RPMI7951 (cell line): ENCODE data around the gene SPRYD7. TPM values are rescaled to one million over a fixed set of nuclear protein-coding genes. Genes with fewer than 3 reads are reported as not detected.
"Not testable (repeated sequence)": the region's sequence is repeated elsewhere in the genome, so short reads cannot be mapped to it uniquely, and the experiment has no call there.

ENCODE experiments used
- DNase-seq: peaks from one replicate; pipeline ENCODE4 v3.0.0-alpha.2; 2012; ENCODE audit warnings: low read depth
- total RNA-seq: library from RNA; depleted of rRNA; stranded (reverse); fragments of >200 nt; shearing (Covaris generic); gene quantifications from 2 replicates; pipeline ENCODE4 v1.2.3, GENCODE V29; 2014; rRNA removed

SPRYD7 gene, protein sequence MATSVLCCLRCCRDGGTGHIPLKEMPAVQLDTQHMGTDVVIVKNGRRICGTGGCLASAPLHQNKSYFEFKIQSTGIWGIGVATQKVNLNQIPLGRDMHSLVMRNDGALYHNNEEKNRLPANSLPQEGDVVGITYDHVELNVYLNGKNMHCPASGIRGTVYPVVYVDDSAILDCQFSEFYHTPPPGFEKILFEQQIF
- total RNA-seq: 5.2 and 7.7 TPM in 2 replicates

- peak; percentile 93 for DNase-seq
Observed at GRCh38 chr13:49936075-49936967, at the start of gene SPRYD7. SPRYD7 (minus strand) TSS chr13:49936340; CDS start chr13:49936235, 105 bp downstream.

DNA sequence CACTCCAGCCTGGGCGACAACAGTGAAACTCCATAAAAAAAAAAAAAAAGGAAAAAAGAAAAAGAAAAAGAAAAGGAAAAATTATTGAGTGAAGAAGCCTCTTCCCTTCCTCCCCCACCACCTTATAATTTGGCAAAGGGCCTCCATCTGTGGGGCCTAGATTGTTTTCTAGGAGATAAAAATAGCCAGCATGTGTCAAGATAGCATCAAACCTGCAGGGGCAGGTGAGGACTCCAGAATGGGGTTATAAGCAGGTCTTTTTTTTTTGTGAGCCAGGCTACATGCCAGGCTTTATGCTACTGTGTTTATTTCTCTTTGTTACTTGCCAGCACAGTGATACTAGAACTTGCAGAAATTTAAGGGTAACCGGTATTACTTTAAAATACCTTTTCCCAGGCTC is 49.0 kb upstream of the SPRYD7 start:
- DNase-seq: no peak

- DNase-seq: no peak
Observed at GRCh38 chr13:49980266-49980665, 44.1 kb upstream of the SPRYD7 start.

DNA sequence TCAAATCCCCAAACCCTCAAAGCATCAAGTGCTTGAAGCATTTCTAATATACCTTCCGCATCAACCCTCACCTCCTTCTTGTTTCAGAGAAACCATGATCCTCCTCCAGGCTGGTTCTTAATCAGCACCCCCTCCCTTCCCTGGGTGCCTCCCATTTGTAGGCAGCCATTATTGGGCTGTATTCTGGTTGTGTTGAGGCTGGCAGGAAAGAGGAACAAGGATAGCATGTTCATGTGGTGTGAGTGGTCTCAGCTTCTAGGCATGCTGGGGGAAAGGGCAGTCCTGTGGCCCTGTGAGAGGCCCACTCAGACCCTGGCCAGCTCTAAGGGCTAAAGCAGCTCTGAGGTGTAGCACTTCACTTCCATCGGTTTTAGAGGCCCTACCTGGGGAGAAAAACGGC is 41.9 kb upstream of the SPRYD7 start:
- DNase-seq: no peak

GRCh38 chr13:49976314-49977258 is 40.4 kb upstream of the SPRYD7 start:
- peak; percentile 46 for DNase-seq

DNA sequence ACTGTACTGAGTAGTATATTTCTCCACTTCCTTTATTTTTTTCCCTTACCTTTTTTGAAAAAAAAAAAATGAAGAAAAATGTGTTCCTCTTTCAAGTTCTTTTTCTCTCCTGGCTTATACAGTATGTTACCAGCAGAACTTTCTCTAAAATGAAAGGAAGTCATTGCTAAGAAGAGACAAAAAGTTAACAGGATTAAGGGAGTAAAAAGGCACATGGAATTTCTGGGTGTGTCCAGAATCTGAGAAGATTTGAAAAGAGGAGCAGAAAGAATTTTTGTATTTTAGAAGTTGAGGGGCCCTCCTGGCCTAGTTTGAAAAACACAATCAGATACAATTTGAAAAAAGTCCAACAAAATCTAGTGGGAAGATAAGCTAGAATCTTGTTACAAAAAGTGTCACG is 39.7 kb upstream of the SPRYD7 start:
- DNase-seq: no peak

- DNase-seq: no peak
Observed at GRCh38 chr13:49972709-49973108, 36.6 kb upstream of the SPRYD7 start.

DNA sequence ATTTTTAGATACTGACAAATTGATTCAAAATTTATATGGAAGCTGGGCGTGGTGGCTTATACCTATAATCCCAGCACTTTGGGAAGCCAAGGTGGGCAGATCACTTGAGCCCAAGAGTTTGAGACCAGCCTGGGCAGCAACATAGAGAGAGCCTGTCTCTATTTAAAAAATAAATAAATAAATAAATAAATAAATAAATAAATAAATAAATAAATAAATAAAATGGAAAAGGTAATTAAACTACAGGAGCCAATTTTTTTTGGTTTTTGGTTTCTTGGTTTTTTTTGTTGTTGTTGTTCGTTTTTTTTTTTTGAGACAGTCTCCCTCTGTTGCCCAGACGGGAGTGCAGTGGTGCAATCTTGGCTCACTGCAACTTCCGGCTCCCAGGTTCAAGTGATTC is 31.3 kb upstream of the SPRYD7 start:
- DNase-seq: no peak

DNA sequence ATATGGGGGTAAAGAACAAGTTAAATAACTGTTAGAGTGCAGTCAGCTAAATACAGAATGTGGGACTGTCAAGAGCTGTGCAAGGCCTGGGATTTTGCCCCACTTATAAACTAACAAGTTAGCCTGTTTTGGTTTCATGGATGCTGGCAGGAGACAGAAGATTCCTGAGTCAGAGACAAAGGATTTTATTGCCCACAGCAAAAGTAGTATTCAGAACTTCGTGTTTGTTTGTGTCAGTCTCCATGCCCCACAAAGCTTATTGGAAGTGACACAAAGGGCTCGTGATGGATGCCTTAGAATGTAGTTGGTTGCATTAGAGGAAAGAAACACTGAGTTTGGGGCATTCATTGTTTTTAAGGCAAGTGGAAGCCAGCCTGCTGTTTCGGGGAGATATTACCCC is 22.2 kb upstream of the SPRYD7 start:
- no peak for DNase-seq

GRCh38 chr13:49956131-49956530 is 20.0 kb upstream of the SPRYD7 start:
- no peak for DNase-seq

- DNase-seq: no peak
Observed at GRCh38 chr13:49954674-49955455, 18.7 kb upstream of the SPRYD7 start.

DNA sequence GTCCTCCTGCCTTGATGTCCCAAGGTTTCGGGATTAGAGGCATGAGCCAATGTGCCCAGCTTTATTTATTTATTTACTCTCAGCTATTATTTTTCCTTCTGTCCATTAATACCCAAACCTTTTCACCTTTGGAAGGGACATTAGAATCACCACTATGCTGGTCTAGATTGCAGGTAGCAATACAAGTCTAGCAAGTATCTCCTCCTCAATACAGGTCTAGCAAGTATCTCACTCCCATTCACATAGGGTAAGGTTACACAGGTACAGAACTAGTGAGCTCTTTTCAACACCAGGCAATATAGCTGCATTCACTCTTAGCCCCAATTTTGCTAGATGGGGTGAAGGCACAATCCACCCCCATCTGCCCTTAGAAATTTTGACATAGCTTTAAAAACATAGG is 17.4 kb upstream of the SPRYD7 start:
- DNase-seq: no peak

DNA sequence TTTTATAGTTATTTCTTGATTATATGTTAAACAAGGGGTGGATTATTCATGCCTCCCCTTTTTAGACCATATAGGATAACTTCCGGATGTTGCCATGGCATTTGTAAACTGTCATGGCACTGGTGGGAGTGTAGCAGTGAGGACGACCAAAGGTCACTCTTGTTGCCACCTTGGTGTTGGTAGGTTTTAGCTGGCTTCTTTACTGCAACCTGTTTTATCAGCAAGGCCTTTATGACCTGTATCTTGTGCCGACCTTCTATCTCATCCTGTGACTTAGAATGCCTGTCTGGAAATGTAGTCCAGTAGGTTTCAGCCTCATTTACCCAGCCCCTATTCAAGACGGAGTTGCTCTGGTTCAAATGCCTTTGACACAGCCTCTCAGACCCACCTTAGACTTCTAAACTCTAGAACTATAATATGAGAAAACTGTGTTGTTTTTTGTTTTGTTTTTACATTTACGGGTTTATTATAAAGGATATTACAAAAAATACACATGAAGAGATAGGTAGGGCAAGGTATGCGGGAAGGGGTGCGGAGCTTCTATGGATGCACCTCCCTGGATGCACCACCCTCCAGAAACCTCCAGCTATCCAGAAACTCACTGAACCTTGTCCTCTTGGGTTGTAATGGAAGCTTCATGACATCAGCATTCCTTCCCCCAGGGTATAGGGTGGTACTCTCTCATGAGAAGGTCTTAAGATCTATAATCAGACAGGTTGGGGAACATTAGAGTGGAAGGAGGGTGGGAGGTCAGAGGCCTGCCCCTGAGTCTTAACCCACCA is 15.8 kb upstream of the SPRYD7 start:
- DNase-seq: no peak

DNA sequence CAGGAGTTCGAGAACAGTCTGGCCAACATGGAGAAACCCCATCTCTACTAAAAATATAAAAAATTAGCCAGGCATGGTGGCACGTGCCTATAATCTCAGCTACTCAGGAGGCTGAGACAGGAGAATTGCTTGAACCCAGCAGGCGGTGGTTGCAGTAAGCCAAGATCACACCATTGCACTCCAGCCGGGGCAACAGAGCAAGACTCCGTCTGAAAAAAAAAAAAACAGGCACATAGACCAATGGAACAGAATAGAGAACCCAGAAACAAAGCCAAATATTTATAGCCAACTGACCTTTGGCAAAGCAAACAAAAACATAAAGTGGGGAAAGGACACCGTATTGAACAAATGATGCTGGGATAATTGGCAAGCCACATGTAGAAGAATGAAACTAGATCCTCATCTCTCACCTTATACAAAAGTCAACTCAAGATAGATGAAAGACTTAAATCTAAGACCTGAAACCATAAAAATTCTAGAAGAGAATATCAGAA is 12.7 kb upstream of the SPRYD7 start:
- DNase-seq: not testable (repeated sequence)

GRCh38 chr13:49939321-49939720 is 3.2 kb upstream of the SPRYD7 start:
- DNase-seq: no peak

- no peak for DNase-seq
Observed at GRCh38 chr13:49938921-49939320, 2.8 kb upstream of the SPRYD7 start.

GRCh38 chr13:49938314-49938713 is 2.2 kb upstream of the SPRYD7 start:
- DNase-seq: no peak

DNA sequence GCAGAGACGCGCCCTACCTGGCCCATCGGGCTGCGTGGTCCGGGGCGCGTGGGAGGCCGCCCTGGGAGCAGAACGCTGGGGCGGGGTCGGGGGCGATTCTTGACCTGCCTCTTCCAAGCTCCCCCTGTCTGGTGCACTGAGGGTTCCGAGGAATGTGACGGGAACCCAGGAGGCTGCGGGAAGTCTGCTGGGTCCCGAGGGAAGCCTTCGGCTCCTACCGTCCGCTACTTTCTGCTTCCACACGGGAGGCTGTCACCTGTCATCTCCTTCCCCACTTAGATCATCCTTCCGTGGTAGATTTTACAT is 781 bp upstream of the SPRYD7 start:
- no peak for DNase-seq

- DNase-seq: peak; percentile 77
Observed at GRCh38 chr13:49935171-49936074, 717 bp downstream of the SPRYD7 start.
